IMR-90 (cell line): Measurements from ENCODE around the gene SASH1. TPM values are rescaled to one million over a fixed set of nuclear protein-coding genes. Genes with fewer than 3 reads are reported as not detected.
A peak's percentile ranks its signal among the peaks of the same experiment; 100 is the strongest.

ENCODE experiments used
- ATAC-seq: fragments of 200-7000 bp; cut with Tn5 transposase; 2 replicates; pipeline ENCODE4 v1.9.1; 2020; ENCODE audit warnings: low read depth, mild to moderate bottlenecking, moderate library complexity
- BruUV-seq: library from RNA; stranded (reverse); fragments of 400-500 nt; replicated peaks from 2 replicates; lab custom pipeline; 2021; lab: Mats Ljungman, UMichigan
- CTCF ChIA-PET: fragments of 300-600 bp; formaldehyde crosslinking; extraction: SDS; loops from one replicate; lab custom pipeline; 2021; ENCODE audit warnings: antibody characterized with exemption; lab: Yijun Ruan, JAX
- POLR2A ChIA-PET: fragments of 300-600 bp; sonication (Branson Sonifier 250); formaldehyde crosslinking; loops from one replicate; lab custom pipeline; 2022; ENCODE audit warnings: antibody characterized with exemption; ENCODE audit not compliant: unreplicated experiment; lab: Charles Lee
- DNase-seq: peaks from one replicate; pipeline ENCODE4 v3.0.0; 2013
- H2AFZ ChIP-seq: replicated peaks from 2 replicates; pipeline ENCODE3; 2013; ENCODE audit warnings: low read length, mild to moderate bottlenecking; ENCODE audit not compliant: poor library complexity
- H2AK5ac ChIP-seq: 2 replicates; pipeline ENCODE4 v1.6.1; 2013; ENCODE audit warnings: low read depth, low read length, inconsistent platforms
- H2AK9ac ChIP-seq: replicated peaks from 2 replicates; pipeline ENCODE3; 2013; ENCODE audit warnings: mild to moderate bottlenecking, low read depth, low read length, moderate library complexity; ENCODE audit not compliant: poor library complexity
- H2BK120ac ChIP-seq: 2 replicates; pipeline ENCODE4 v1.6.1; 2013; ENCODE audit warnings: low read depth, low read length, inconsistent platforms
- H2BK15ac ChIP-seq: 3 replicates; pipeline ENCODE4 v1.6.1; 2013; ENCODE audit warnings: low read depth, low read length, inconsistent platforms
- H2BK20ac ChIP-seq: 2 replicates; pipeline ENCODE4 v1.6.1; 2013; ENCODE audit warnings: low read depth, mild to moderate bottlenecking, inconsistent platforms, low read length, moderate library complexity
- H2BK5ac ChIP-seq: 2 replicates; pipeline ENCODE4 v1.6.1; 2013; ENCODE audit warnings: mild to moderate bottlenecking, low read depth, low read length, inconsistent platforms; ENCODE audit not compliant: poor library complexity, severe bottlenecking
- H3K14ac ChIP-seq: replicated peaks from 2 replicates; pipeline ENCODE4 v1.6.1; 2013; ENCODE audit warnings: low read depth, low read length, inconsistent platforms
- H3K18ac ChIP-seq: 2 replicates; pipeline ENCODE4 v1.6.1; 2013; ENCODE audit warnings: low read depth, low read length, control low read depth
- H3K23ac ChIP-seq: 2 replicates; pipeline ENCODE4 v1.6.1; 2013; ENCODE audit warnings: low read depth, low read length, inconsistent platforms
- H3K27ac ChIP-seq: 2 replicates; pipeline ENCODE4 v1.5.1; 2013; ENCODE audit warnings: mild to moderate bottlenecking, control low read depth, low read length; ENCODE audit not compliant: insufficient read depth
- H3K27me3 ChIP-seq: 2 replicates; pipeline ENCODE4 v1.6.1; 2013; ENCODE audit warnings: low read length; ENCODE audit not compliant: control insufficient read depth, insufficient read depth
- H3K36me3 ChIP-seq: 2 replicates; pipeline ENCODE4 v1.6.1; 2013; ENCODE audit warnings: low read length, mixed read lengths; ENCODE audit not compliant: control insufficient read depth, insufficient read depth
- H3K4ac ChIP-seq: 2 replicates; pipeline ENCODE4 v1.6.1; 2013; ENCODE audit warnings: low read depth, low read length, inconsistent platforms
- H3K4me1 ChIP-seq: 2 replicates; pipeline ENCODE4 v1.6.1; 2013; ENCODE audit warnings: low read length, mixed read lengths; ENCODE audit not compliant: control insufficient read depth, insufficient read depth
- H3K4me2 ChIP-seq: 2 replicates; pipeline ENCODE4 v1.6.1; 2013; ENCODE audit warnings: low read depth, mild to moderate bottlenecking, control low read depth, low read length, moderate library complexity
- H3K4me3 ChIP-seq: 2 replicates; pipeline ENCODE4 v1.5.1; 2013; ENCODE audit warnings: low read depth, mild to moderate bottlenecking, control low read depth, low read length, moderate library complexity; ENCODE audit not compliant: insufficient read depth
- H3K56ac ChIP-seq: 2 replicates; pipeline ENCODE4 v1.6.1; 2013; ENCODE audit warnings: low read length, inconsistent platforms; ENCODE audit not compliant: insufficient read depth; ENCODE audit errors: extremely low read depth
- H3K79me1 ChIP-seq, 2 experiments: 2 replicates each; pipeline ENCODE4 v1.6.1; 2013; ENCODE audit warnings: low read length in 2 of 2, inconsistent platforms in 1 of 2, low read depth in 1 of 2
- H3K9ac ChIP-seq: 2 replicates; pipeline ENCODE4 v1.6.1; 2013; ENCODE audit warnings: low read depth, low read length, control low read depth
- H3K9me1 ChIP-seq: 2 replicates; pipeline ENCODE4 v1.6.1; 2013; ENCODE audit warnings: low read length, inconsistent platforms; ENCODE audit not compliant: insufficient read depth
- H3K9me3 ChIP-seq: 2 replicates; pipeline ENCODE4 v1.6.1; 2013; ENCODE audit warnings: low read length; ENCODE audit not compliant: control insufficient read depth, insufficient read depth
- H4K20me1 ChIP-seq: 2 replicates; pipeline ENCODE4 v1.6.1; 2013; ENCODE audit warnings: low read length, inconsistent platforms; ENCODE audit not compliant: insufficient read depth
- H4K5ac ChIP-seq: 2 replicates; pipeline ENCODE4 v1.6.1; 2013; ENCODE audit warnings: mild to moderate bottlenecking, low read depth, low read length, control low read depth
- H4K8ac ChIP-seq, 2 experiments: 2 replicates each; pipeline ENCODE4 v1.6.1; 2013; ENCODE audit warnings: low read depth in 2 of 2, low read length in 2 of 2, control low read depth in 1 of 2, inconsistent platforms in 1 of 2
- H4K91ac ChIP-seq: 2 replicates; pipeline ENCODE4 v1.6.1; 2013; ENCODE audit warnings: low read depth, low read length, inconsistent platforms; ENCODE audit not compliant: insufficient read depth
- BHLHE40 ChIP-seq: fragments of 150-350 bp; IDR thresholded peaks from 2 replicates; pipeline ENCODE4 v1.6.1; 2016; ENCODE audit warnings: mild to moderate bottlenecking, low read depth, low read length
- CEBPB ChIP-seq: IDR thresholded peaks from 2 replicates; pipeline ENCODE4 v1.6.1; 2012; ENCODE audit warnings: low read depth, low read length, improper control_type of control experiment
- CHD1 ChIP-seq: IDR thresholded peaks from 2 replicates; pipeline ENCODE4 v1.6.1; 2012; ENCODE audit warnings: low read depth, low read length, improper control_type of control experiment
- FOS ChIP-seq: fragments of 150-350 bp; IDR thresholded peaks from 2 replicates; pipeline ENCODE4 v1.6.1; 2016; ENCODE audit warnings: low read depth, low read length
- MAFK ChIP-seq: IDR thresholded peaks from 2 replicates; pipeline ENCODE4 v1.6.1; 2012; ENCODE audit warnings: low read depth, low read length, improper control_type of control experiment
- MAZ ChIP-seq: IDR thresholded peaks from 2 replicates; pipeline ENCODE4 v1.6.1; 2012; ENCODE audit warnings: low read depth, mild to moderate bottlenecking, low read length, improper control_type of control experiment, moderate library complexity, borderline replicate concordance
- NFE2L2 ChIP-seq: fragments of 150-350 bp; IDR thresholded peaks from 2 replicates; pipeline ENCODE4 v1.6.1; 2016; ENCODE audit warnings: low read depth, mild to moderate bottlenecking, low read length
- POLR2A ChIP-seq: IDR thresholded peaks from 2 replicates; pipeline ENCODE4 v1.6.1; 2012; ENCODE audit warnings: mild to moderate bottlenecking, low read depth, low read length
- RAD21 ChIP-seq: IDR thresholded peaks from 2 replicates; pipeline ENCODE4 v1.6.1; 2012; ENCODE audit warnings: low read length, improper control_type of control experiment
- RCOR1 ChIP-seq: IDR thresholded peaks from 2 replicates; pipeline ENCODE4 v1.6.1; 2012; ENCODE audit warnings: mild to moderate bottlenecking, low read length, improper control_type of control experiment; ENCODE audit not compliant: insufficient replicate concordance
- RFX5 ChIP-seq: IDR thresholded peaks from 2 replicates; pipeline ENCODE4 v1.8.0; 2012; ENCODE audit warnings: low read depth, mild to moderate bottlenecking, low read length, moderate library complexity
- SMC3 ChIP-seq: fragments of 150-350 bp; IDR thresholded peaks from 2 replicates; pipeline ENCODE4 v1.6.1; 2016; ENCODE audit warnings: low read depth, mild to moderate bottlenecking, antibody characterized with exemption, low read length, moderate library complexity
- WGBS, 2 experiments: methylation state at CpG; one replicate each; pipeline versions ENCODE4 v1.1.5 to v1.1.7; 2013; ENCODE audit warnings: missing lambda C conversion rate in 2 of 2; ENCODE audit not compliant: insufficient read length in 1 of 2; ENCODE audit errors: extremely low coverage in 2 of 2; 5-methylcytosine and 5-hydroxymethylcytosine counted together
- dilution Hi-C: fragments of 300-500 bp; cut with HindIII; formaldehyde crosslinking; loops from one replicate; pipeline ENCODE4 v1.14.3; 2018; ENCODE audit warnings: low sequenced_read_pairs; ENCODE audit not compliant: unreplicated experiment
- in situ Hi-C: fragments of 300-500 bp; cut with MboI; formaldehyde crosslinking; loops from 3 replicates; pipeline ENCODE4 v1.14.3; 2019; ENCODE audit warnings: low sequenced_read_pairs, inconsistent platforms, mixed read lengths
- intact Hi-C: fragments of 100-400 bp; cut with micrococcal nuclease; formaldehyde crosslinking; loops from 2 replicates; pipeline ENCODE4 v1.10.0; 2022
- polyA plus RNA-seq, 3 experiments: library from polyadenylated mRNA; depleted of rRNA; stranded (reverse); fragments of >200 nt; gene quantifications; 2 replicates each; pipeline ENCODE4 v1.2.3, GENCODE V29; 2012; ENCODE audit warnings: low replicate concordance in 1 of 3
- total RNA-seq: library from RNA; depleted of rRNA; stranded (reverse); fragments of >200 nt; gene quantifications from 2 replicates; pipeline ENCODE4 v1.2.3, GENCODE V29; 2012
- TF ChIP-seq, protein P1 (sequence below): conservative IDR thresholded peaks from 2 replicates; pipeline ENCODE4 v1.5.1; 2012; ENCODE audit warnings: mild to moderate bottlenecking, low read depth, low read length, improper control_type of control experiment
- TF ChIP-seq, protein P2 (sequence below): fragments of 150-350 bp; IDR thresholded peaks from 2 replicates; pipeline ENCODE4 v1.6.1; 2017; ENCODE audit warnings: mild to moderate bottlenecking, antibody characterized with exemption, low read length, low read depth
- TF ChIP-seq, protein P3 (sequence below): fragments of 150-350 bp; IDR thresholded peaks from 2 replicates; pipeline ENCODE4 v1.6.1; 2016; ENCODE audit warnings: low read depth, mild to moderate bottlenecking, low read length, moderate library complexity, borderline replicate concordance

Gene SASH1
- total and polyA plus RNA-seq, 2 of the 4 experiments (the other 2 are of a cell fraction): 11.6 to 16.5 TPM

DNA sequence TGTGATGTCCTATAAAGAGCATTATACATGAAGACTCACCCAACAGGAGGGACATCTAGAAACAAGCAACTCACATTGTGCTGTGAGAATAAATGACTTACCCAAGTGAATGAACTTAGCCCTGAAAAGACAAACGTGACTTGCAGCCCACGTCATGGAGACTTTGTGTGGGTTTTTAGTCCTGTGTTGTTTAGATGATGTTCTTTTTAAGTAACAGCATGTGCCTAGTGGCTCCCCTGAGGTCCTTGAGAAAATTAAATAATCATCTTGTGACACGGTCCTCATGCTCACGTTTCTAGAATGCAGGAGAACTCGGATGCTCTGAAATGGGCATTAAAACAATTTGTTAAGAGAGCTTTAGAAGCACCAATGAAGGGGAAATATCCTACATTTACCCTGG lies 165.1 kb downstream of the SASH1 start:
- H3K36me3 ChIP-seq: no peaks in the 10 kb centered on the region
- H3K14ac ChIP-seq: peak overlapping the region; percentile 28
- no CpG with 5 or more reads among the region's 5 CpGs for WGBS, 2 experiments
- no peak for ATAC-seq
- peak overlapping the region; percentile 44; the same call in 1 of the 2 replicates for H2BK20ac ChIP-seq
- DNase-seq: peak; percentile 71
- H3K56ac ChIP-seq: no peak overlapping the region
- H3K4me2 ChIP-seq: peak overlapping the region; percentile 95; the same call in 1 of the 2 replicates
- H2AK5ac ChIP-seq: peak overlapping the region; percentile 25; the same call in 1 of the 2 replicates
- H3K9ac ChIP-seq: peak overlapping the region; percentile 99; the same call in 1 of the 2 replicates
- peak overlapping the region; percentile 62; the same call in 1 of the 2 replicates for H3K18ac ChIP-seq
- no peak overlapping the region for H2AK9ac ChIP-seq
- POLR2A ChIA-PET: interaction anchor here (0.6 kb wide), 1 partner anchor 274 kb away, joined by 3 read pairs; no protein-coding TSS in a partner anchor
- peak overlapping the region; percentile 96; the same call in 1 of the 2 replicates for H3K23ac ChIP-seq
- H4K8ac ChIP-seq: peak overlapping the region; percentile 17 to 70; a peak in 3 of 4 replicates
- peak overlapping the region; percentile 4; the same call in 1 of the 2 replicates for H4K5ac ChIP-seq
- H2BK15ac ChIP-seq: peak overlapping the region; percentile 2; the same call in 2 of the 3 replicates
- peaks cover 13% of the 10 kb centered on the region for H3K4me1 ChIP-seq
- intact Hi-C loops (no loop called here), in situ Hi-C loops (no loop called here), dilution Hi-C loops (no loop called here)
- H2BK5ac ChIP-seq: peak overlapping the region; percentile 87
- H4K91ac ChIP-seq: peak overlapping the region; percentile 10
- H2BK120ac ChIP-seq: peak overlapping the region; percentile 15
- peak overlapping the region; percentile 58; the same call in 1 of the 2 replicates for H3K27ac ChIP-seq
- CTCF ChIA-PET: interaction anchor here (0.5 to 1.4 kb wide), 2 partner anchors 16 to 1301 kb away, joined by 3 read pairs; no protein-coding TSS in a partner anchor
- no TSS peak for BruUV-seq
- H2AFZ ChIP-seq: no peak overlapping the region
- H3K9me3 ChIP-seq: no peaks in the 10 kb centered on the region
- peaks cover 12% of the 10 kb centered on the region for H3K9me1 ChIP-seq
- no peak overlapping the region for H3K4me3 ChIP-seq
- H4K20me1 ChIP-seq: no peaks in the 10 kb centered on the region; the same call in 1 of the 2 replicates
- peaks cover 30 to 60% of the 10 kb centered on the region in 2 experiments for H3K79me1 ChIP-seq
- H3K4ac ChIP-seq: peak overlapping the region; percentile 38; the same call in 1 of the 2 replicates
- H3K27me3 ChIP-seq: no peaks in the 10 kb centered on the region
- 0 out of 2 replicates have a peak, but pooled peaks have one; percentile 11 for TF ChIP-seq FOS
- TF ChIP-seq, protein P1, sequence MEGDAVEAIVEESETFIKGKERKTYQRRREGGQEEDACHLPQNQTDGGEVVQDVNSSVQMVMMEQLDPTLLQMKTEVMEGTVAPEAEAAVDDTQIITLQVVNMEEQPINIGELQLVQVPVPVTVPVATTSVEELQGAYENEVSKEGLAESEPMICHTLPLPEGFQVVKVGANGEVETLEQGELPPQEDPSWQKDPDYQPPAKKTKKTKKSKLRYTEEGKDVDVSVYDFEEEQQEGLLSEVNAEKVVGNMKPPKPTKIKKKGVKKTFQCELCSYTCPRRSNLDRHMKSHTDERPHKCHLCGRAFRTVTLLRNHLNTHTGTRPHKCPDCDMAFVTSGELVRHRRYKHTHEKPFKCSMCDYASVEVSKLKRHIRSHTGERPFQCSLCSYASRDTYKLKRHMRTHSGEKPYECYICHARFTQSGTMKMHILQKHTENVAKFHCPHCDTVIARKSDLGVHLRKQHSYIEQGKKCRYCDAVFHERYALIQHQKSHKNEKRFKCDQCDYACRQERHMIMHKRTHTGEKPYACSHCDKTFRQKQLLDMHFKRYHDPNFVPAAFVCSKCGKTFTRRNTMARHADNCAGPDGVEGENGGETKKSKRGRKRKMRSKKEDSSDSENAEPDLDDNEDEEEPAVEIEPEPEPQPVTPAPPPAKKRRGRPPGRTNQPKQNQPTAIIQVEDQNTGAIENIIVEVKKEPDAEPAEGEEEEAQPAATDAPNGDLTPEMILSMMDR: no peak
- no peak for TF ChIP-seq POLR2A
- TF ChIP-seq MAFK: no peak
- TF ChIP-seq CHD1: no peak
- no peak for TF ChIP-seq RFX5
- peak; percentile 93 for TF ChIP-seq BHLHE40
- TF ChIP-seq RAD21: no peak
- TF ChIP-seq, protein P2, sequence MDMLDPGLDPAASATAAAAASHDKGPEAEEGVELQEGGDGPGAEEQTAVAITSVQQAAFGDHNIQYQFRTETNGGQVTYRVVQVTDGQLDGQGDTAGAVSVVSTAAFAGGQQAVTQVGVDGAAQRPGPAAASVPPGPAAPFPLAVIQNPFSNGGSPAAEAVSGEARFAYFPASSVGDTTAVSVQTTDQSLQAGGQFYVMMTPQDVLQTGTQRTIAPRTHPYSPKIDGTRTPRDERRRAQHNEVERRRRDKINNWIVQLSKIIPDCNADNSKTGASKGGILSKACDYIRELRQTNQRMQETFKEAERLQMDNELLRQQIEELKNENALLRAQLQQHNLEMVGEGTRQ: no peak
- TF ChIP-seq SMC3: no peak
- TF ChIP-seq, protein P3, sequence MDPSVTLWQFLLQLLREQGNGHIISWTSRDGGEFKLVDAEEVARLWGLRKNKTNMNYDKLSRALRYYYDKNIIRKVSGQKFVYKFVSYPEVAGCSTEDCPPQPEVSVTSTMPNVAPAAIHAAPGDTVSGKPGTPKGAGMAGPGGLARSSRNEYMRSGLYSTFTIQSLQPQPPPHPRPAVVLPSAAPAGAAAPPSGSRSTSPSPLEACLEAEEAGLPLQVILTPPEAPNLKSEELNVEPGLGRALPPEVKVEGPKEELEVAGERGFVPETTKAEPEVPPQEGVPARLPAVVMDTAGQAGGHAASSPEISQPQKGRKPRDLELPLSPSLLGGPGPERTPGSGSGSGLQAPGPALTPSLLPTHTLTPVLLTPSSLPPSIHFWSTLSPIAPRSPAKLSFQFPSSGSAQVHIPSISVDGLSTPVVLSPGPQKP: no peak
- TF ChIP-seq MAZ: no peak
- TF ChIP-seq NFE2L2: no peak
- TF ChIP-seq CEBPB: no peak
- no peak for TF ChIP-seq RCOR1
